Measurements from ENCODE around the gene USP14.
"Not testable (repeated sequence)": the region's sequence is repeated elsewhere in the genome, so short reads cannot be mapped to it uniquely, and the experiment has no call there.

The USP14 gene

DNA sequence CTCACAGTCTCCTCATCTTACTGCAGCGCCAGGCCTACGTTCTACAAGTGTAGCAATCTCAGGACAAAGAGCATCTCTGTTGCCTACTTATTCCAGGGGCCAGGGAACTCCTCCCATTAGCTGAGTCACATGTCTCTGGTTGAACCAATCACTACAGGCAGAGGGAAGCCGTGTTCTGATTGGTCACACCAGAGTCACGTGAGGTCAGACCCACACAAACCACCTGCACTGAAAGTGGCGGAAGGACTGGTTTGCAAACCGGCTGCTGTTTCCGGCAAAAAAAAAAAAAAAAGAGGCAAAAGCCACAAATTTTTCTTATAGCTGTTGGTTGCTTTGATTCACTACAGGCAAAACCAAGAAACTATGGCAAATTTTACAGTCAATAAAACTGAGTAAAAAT is 21.9 kb upstream of the USP14 start:
- DNase-seq (ENCODE audit: low read depth in 2 of 2), result no peak
- TF ChIP-seq, protein P1, sequence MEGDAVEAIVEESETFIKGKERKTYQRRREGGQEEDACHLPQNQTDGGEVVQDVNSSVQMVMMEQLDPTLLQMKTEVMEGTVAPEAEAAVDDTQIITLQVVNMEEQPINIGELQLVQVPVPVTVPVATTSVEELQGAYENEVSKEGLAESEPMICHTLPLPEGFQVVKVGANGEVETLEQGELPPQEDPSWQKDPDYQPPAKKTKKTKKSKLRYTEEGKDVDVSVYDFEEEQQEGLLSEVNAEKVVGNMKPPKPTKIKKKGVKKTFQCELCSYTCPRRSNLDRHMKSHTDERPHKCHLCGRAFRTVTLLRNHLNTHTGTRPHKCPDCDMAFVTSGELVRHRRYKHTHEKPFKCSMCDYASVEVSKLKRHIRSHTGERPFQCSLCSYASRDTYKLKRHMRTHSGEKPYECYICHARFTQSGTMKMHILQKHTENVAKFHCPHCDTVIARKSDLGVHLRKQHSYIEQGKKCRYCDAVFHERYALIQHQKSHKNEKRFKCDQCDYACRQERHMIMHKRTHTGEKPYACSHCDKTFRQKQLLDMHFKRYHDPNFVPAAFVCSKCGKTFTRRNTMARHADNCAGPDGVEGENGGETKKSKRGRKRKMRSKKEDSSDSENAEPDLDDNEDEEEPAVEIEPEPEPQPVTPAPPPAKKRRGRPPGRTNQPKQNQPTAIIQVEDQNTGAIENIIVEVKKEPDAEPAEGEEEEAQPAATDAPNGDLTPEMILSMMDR (IDR thresholded peaks at IDR 0.05; ENCODE audit: low read depth, low read length), result no peak
- H3K4me3 ChIP-seq (replicated peaks in 1 of 2; ENCODE audit: low read depth in 2 of 2, low read length in 2 of 2), result no peak overlapping the region

DNA sequence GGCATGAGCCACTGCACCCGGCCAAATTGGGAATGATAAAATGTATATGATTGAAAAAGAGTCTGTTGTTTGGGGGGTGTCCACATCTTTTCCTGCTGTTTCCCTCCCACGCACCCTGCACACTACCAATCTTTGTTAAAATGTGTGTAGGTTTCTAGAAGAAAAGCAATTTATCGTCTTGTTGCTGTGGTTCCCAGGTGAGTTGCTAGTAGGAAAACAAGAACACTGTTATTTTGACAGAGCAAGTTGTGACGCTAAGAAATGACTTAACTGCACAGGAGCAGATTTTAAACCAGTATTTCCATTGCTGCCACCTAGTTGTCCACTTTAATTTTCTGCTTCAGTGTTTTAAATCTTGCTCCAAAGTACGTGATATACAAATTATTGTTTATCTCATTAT is 21.0 kb upstream of the USP14 start:
- TF ChIP-seq, protein P1 (IDR thresholded peaks at IDR 0.05; ENCODE audit: low read depth, low read length), result no peak
- no peak overlapping the region for H3K4me3 ChIP-seq (replicated peaks in 1 of 2; ENCODE audit: low read depth in 2 of 2, low read length in 2 of 2)
- no peak for DNase-seq (ENCODE audit: low read depth in 2 of 2)

DNA sequence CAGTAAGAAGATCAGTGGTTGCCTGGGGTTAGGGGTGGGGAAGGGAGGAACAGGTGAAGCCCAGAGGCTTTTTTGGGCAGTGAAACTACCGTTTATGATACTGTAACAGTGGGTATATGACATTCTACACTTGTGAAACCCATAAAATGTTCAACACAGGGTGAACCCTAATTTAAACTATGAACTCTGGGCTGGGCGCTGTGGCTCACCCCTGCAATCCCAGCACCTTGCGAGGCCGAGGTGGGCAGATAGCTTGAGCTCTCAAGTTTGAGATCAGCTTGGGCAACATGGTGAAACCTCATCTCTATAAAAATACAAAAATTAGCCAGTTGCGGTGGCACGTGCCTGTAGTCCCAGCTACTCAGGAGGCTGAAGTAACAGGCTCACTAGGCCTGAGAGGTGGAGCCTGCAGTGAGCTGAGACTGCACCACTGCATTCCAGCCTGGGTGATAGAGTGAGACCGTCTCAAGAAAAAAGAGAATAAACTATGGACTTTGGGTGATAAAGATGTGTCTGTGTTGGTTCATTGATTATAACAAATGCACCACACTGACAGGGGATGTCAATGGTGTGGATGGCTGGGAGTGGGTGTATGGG is 17.6 kb upstream of the USP14 start:
- TF ChIP-seq, protein P1 (IDR thresholded peaks at IDR 0.05; ENCODE audit: low read depth, low read length), result no peak
- DNase-seq (ENCODE audit: low read depth in 2 of 2), result no peak
- no peak overlapping the region for H3K4me3 ChIP-seq (replicated peaks in 1 of 2; ENCODE audit: low read depth in 2 of 2, low read length in 2 of 2)

DNA sequence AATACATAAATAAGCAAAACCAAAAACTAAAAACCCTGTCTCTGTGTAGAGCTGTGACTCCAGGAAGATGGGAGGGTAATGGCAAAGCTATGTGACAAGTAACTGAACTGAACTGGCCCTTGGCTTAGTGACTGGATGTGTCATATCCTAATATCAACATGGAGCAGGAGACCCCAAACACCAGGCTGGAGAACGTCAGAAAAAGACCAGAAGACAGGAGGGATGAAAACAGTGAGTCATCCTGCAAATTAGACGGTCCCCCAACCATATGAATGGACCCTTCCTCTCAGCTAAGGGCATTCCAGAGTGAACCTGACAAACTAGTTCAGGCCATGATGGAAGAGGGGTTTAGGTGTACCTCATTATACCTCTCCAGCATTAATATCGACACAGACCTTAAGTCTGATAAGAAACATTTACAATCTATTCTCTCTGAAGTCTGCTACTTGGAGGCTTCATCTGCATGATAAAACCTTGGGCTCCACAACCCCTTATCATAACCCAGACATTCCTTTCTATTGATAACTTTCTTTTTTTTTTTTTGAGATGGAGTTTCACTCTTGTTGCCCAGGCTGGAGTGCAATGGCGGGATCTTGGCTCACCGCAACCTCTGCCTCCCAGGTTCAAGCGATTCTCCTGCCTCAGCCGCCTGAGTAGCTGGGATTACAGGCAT is 15.6 kb upstream of the USP14 start:
- DNase-seq (ENCODE audit: low read depth in 2 of 2), result not testable (repeated sequence)

DNA sequence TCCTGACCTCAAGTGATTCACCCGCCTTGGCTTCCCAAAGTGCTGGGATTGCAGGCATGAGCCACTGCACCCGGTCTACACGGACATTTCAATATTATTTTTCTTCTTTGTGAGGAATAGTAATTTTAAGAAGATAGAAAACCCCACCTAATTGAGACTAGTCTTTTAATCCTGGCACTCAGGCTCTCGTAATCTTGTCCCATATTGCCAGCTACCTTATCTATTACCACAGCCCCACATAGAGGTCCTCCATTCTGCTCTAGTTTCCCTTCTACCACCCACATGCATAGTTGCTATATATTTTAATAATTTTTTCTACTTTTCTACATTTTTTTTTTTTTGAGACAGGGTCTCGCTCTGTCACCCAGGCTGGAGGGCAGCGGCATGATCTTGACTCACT is 9.5 kb upstream of the USP14 start:
- TF ChIP-seq, protein P1 (IDR thresholded peaks at IDR 0.05; ENCODE audit: low read depth, low read length), result no peak
- no peak for DNase-seq (ENCODE audit: low read depth in 2 of 2)
- no peak overlapping the region for H3K4me3 ChIP-seq (replicated peaks in 1 of 2; ENCODE audit: low read depth in 2 of 2, low read length in 2 of 2)

More for the DNA sequence above, 15.6 kb upstream of the USP14 start:
- not testable (repeated sequence) for H3K4me3 ChIP-seq (replicated peaks in 1 of 2; ENCODE audit: low read depth in 2 of 2, low read length in 2 of 2)

DNA sequence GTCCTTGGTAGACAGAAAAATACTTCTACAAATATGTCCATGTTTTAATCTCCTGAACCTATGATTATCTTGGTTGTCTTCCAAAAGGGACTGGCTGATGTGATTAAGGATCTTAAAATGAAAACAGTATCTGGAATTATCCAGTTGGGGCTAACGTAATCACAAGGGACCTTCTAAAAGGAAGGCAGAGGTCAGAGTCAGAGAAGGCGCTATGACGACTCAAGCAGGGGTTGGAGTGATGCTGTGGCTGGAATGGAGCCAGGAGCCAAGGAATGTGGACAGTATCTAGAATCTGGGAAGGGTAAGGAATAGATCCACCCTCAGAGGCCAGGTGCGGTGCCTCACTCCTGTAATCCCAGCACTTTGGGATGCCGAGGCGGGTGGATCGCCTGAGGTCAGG is 4.2 kb upstream of the USP14 start:
- TF ChIP-seq, protein P1 (IDR thresholded peaks at IDR 0.05; ENCODE audit: low read depth, low read length), result no peak
- no peak overlapping the region for H3K4me3 ChIP-seq (replicated peaks in 1 of 2; ENCODE audit: low read depth in 2 of 2, low read length in 2 of 2)
- peak; percentile 24 to 80 for DNase-seq (ENCODE audit: low read depth in 2 of 2)

DNA sequence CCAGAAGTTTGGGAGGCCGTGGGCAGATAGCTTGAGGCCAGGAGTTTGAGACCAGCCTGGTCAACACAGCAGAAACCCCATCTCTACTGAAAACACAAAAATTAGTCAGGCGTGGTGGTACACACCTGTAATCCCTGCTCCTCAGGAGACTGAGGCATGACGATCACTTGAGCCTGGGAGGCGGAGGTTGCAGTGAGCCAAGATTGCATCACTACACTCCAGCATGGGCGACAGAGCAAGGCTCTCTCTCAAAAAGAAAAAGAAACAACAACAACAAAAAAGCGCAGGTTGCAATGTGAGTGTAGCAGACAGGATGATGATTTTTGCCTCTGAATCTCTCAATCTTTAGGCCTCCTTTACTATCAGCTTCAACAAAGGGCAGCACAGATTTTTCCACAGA is 2.7 kb upstream of the USP14 start:
- TF ChIP-seq, protein P1 (IDR thresholded peaks at IDR 0.05; ENCODE audit: low read depth, low read length), result no peak
- no peak for DNase-seq (ENCODE audit: low read depth in 2 of 2)
- no peak overlapping the region for H3K4me3 ChIP-seq (replicated peaks in 1 of 2; ENCODE audit: low read depth in 2 of 2, low read length in 2 of 2)
